HG03103 (cell line): ENCODE results near the gene PTTG1IP.

Source experiments
- ATAC-seq: cut with Tn5 transposase; IDR thresholded peaks from one replicate; pipeline ENCODE4 v1.9.1; 2021; ENCODE audit warnings: low read depth; ENCODE audit not compliant: unreplicated experiment

Gene PTTG1IP

GRCh38 chr21:44869781-44870747 lies 3.4 kb downstream of the PTTG1IP start:
- ATAC-seq: no peak

- no peak for ATAC-seq
Observed at GRCh38 chr21:44868707-44869106, 4.8 kb downstream of the PTTG1IP start.

- ATAC-seq: no peak
Observed at GRCh38 chr21:44867999-44868700, 5.3 kb downstream of the PTTG1IP start.

GRCh38 chr21:44867464-44867863 lies 6.0 kb downstream of the PTTG1IP start:
- ATAC-seq: no peak

GRCh38 chr21:44866780-44867179 lies 6.7 kb downstream of the PTTG1IP start:
- no peak for ATAC-seq

- ATAC-seq: no peak
Observed at GRCh38 chr21:44865561-44866280, 7.8 kb downstream of the PTTG1IP start.

- no peak for ATAC-seq
Observed at GRCh38 chr21:44862869-44863685, 10.4 kb downstream of the PTTG1IP start.

GRCh38 chr21:44858791-44859190 lies 14.7 kb downstream of the PTTG1IP start:
- ATAC-seq: no peak

- no peak for ATAC-seq
Observed at GRCh38 chr21:44858291-44858690, 15.2 kb downstream of the PTTG1IP start.

- ATAC-seq: no peak
Observed at GRCh38 chr21:44857127-44857892, 16.2 kb downstream of the PTTG1IP start.

- ATAC-seq: no peak
Observed at GRCh38 chr21:44856131-44856530, 17.4 kb downstream of the PTTG1IP start.

GRCh38 chr21:44855572-44855971 lies 17.9 kb downstream of the PTTG1IP start:
- no peak for ATAC-seq

- ATAC-seq: no peak
Observed at GRCh38 chr21:44854664-44855446, 18.6 kb downstream of the PTTG1IP start.

- no peak for ATAC-seq
Observed at GRCh38 chr21:44854391-44854663, 19.2 kb downstream of the PTTG1IP start.

GRCh38 chr21:44853601-44854390 lies 19.7 kb downstream of the PTTG1IP start:
- ATAC-seq: no peak

GRCh38 chr21:44850905-44851657 lies 22.4 kb downstream of the PTTG1IP start:
- no peak for ATAC-seq

GRCh38 chr21:44850208-44850800 lies 23.2 kb downstream of the PTTG1IP start:
- no peak for ATAC-seq
